HepG2 (cell line): ENCODE data around the gene PNKP. TPM values are rescaled to one million over a fixed set of nuclear protein-coding genes. Genes with fewer than 3 reads are reported as not detected.
A peak's percentile ranks its signal among the peaks of the same experiment; 100 is the strongest.

Experiments used
- AFF4 ChIP-seq: sonication (generic); formaldehyde crosslinking; IDR thresholded peaks from 2 replicates; pipeline ENCODE4 v1.4.0; 2020; ENCODE audit warnings: missing genetic modification reagents
- ASH2L ChIP-seq: fragments of 300-600, 200-600 bp; sonication (generic); IDR thresholded peaks from 2 replicates; pipeline ENCODE4 v1.7.0; 2017; ENCODE audit warnings: low read depth, mild to moderate bottlenecking, moderate library complexity, mixed read lengths, low read length; ENCODE audit not compliant: insufficient read length
- HDAC1 ChIP-seq: sonication (generic); formaldehyde crosslinking; IDR thresholded peaks from 2 replicates; pipeline ENCODE4 v1.5.1; 2020; ENCODE audit warnings: mild to moderate bottlenecking, missing genetic modification reagents
- HOXA5 ChIP-seq: sonication (generic); formaldehyde crosslinking; IDR thresholded peaks from 2 replicates; pipeline ENCODE4 v1.4.0; 2020; ENCODE audit warnings: missing genetic modification reagents
- HOXD1 ChIP-seq: sonication (generic); formaldehyde crosslinking; IDR thresholded peaks from 2 replicates; pipeline ENCODE4 v1.5.0; 2020; ENCODE audit warnings: missing genetic modification reagents
- NFE2L1 ChIP-seq: sonication (generic); formaldehyde crosslinking; IDR thresholded peaks from 2 replicates; pipeline ENCODE4 v1.4.0; 2020; ENCODE audit warnings: missing genetic modification reagents, mild to moderate bottlenecking, borderline replicate concordance
- NR2F1 ChIP-seq, 2 experiments: fragments of 450-650 bp in 1 of 2; formaldehyde crosslinking in 1 of 2; IDR thresholded peaks; 2 replicates each; pipeline versions ENCODE4 v1.5.0 to v1.6.1; 2016 to 2020; ENCODE audit warnings: mild to moderate bottlenecking in 1 of 2, missing compliant biosample characterization in 1 of 2, missing genetic modification reagents in 1 of 2, moderate library complexity in 1 of 2
- PLRG1 ChIP-seq: fragments of 450-650 bp; conservative IDR thresholded peaks from 2 replicates; pipeline ENCODE4 v1.6.1; 2016
- RFXAP ChIP-seq: sonication (generic); formaldehyde crosslinking; IDR thresholded peaks from 2 replicates; pipeline ENCODE4 v1.4.0; 2020; ENCODE audit warnings: missing genetic modification reagents, borderline replicate concordance
- SRSF1 ChIP-seq: fragments of 200-400 bp; formaldehyde crosslinking; optimal IDR thresholded peaks from 2 replicates; pipeline ENCODE3; 2017; ENCODE audit warnings: mild to moderate bottlenecking, low read depth, low read length, moderate library complexity
- TARDBP ChIP-seq: sonication (generic); formaldehyde crosslinking; IDR thresholded peaks from 2 replicates; pipeline ENCODE4 v1.8.0; 2022; ENCODE audit warnings: mild to moderate bottlenecking, missing genetic modification reagents
- ZBTB26 ChIP-seq: IDR thresholded peaks from 2 replicates; pipeline ENCODE4 v1.6.1; 2016; ENCODE audit warnings: missing compliant biosample characterization, missing genetic modification reagents, borderline replicate concordance
- ZBTB3 ChIP-seq: sonication (generic); formaldehyde crosslinking; IDR thresholded peaks from 2 replicates; pipeline ENCODE4 v1.4.0; 2020; ENCODE audit warnings: low read depth, mild to moderate bottlenecking, moderate library complexity, missing genetic modification reagents, borderline replicate concordance
- ZMYM3 ChIP-seq: sonication (generic); formaldehyde crosslinking; IDR thresholded peaks from 2 replicates; pipeline ENCODE4 v1.5.1; 2020; ENCODE audit warnings: mild to moderate bottlenecking, missing genetic modification reagents
- ZNF281 ChIP-seq: sonication (generic); formaldehyde crosslinking; IDR thresholded peaks from 2 replicates; pipeline ENCODE4 v1.4.0; 2020; ENCODE audit warnings: missing genetic modification reagents, borderline replicate concordance
- ZNF431 ChIP-seq: sonication (generic); formaldehyde crosslinking; IDR thresholded peaks from 2 replicates; pipeline ENCODE4 v1.9.0; 2022; ENCODE audit warnings: missing genetic modification reagents, low read depth, mild to moderate bottlenecking, borderline replicate concordance
- ZNF563 ChIP-seq: sonication (generic); formaldehyde crosslinking; IDR thresholded peaks from 2 replicates; pipeline ENCODE4 v1.8.0; 2022; ENCODE audit warnings: mild to moderate bottlenecking, moderate library complexity, missing genetic modification reagents
- ZNF576 ChIP-seq: sonication (generic); formaldehyde crosslinking; IDR thresholded peaks from 2 replicates; pipeline ENCODE4 v1.4.0; 2020; ENCODE audit warnings: mild to moderate bottlenecking, missing genetic modification reagents
- ZNF75D ChIP-seq: sonication (generic); formaldehyde crosslinking; IDR thresholded peaks from 2 replicates; pipeline ENCODE4 v1.8.1; 2023; ENCODE audit warnings: missing genetic modification reagents, mild to moderate bottlenecking, borderline replicate concordance
- ZSCAN21 ChIP-seq: sonication (generic); formaldehyde crosslinking; IDR thresholded peaks from 2 replicates; pipeline ENCODE4 v1.8.0; 2022; ENCODE audit warnings: mild to moderate bottlenecking, missing genetic modification reagents, moderate library complexity, borderline replicate concordance
- ZSCAN22 ChIP-seq: sonication (generic); formaldehyde crosslinking; IDR thresholded peaks from 2 replicates; pipeline ENCODE4 v1.4.0; 2020; ENCODE audit warnings: mild to moderate bottlenecking, missing genetic modification reagents
- polyA plus RNA-seq, 8 experiments: library from polyadenylated mRNA; depleted of rRNA in 3 of 8; stranded (reverse) in 7 of 8; unstranded in 1 of 8; fragments of >200 nt; fragmentation: Illumina TruSeq in 4 of 8; extraction: Trizol in 4 of 8; gene quantifications; 2 replicates each; pipeline versions ENCODE4 v1.2.1 to v1.2.3, GENCODE V29; 2011 to 2016; ENCODE audit warnings: low read depth in 4 of 8, missing spikeins in 1 of 8, mixed read lengths in 1 of 8; ENCODE audit not compliant: insufficient read depth in 1 of 8
- total RNA-seq, 5 experiments: library from RNA; depleted of rRNA; stranded (reverse); fragments of >200 nt; fragmentation: Illumina TruSeq; extraction: Trizol; gene quantifications; 2 replicates each; pipeline ENCODE4 v1.2.3, GENCODE V29; 2016; ENCODE audit warnings: low read depth in 1 of 5

Gene PNKP
- total and polyA plus RNA-seq, 2 of the 13 experiments (the other 11 are each of a cell fraction or from before 2014, with no cell fraction given), result 12.7 to 27.1 TPM

GRCh38 chr19:49818649-49819370, 48.6 kb downstream of the PNKP start (continued):
- TF ChIP-seq NR2F1 (CRISPR knock-in tag; IDR thresholded peaks at IDR 0.05) (no peak), ZSCAN22 (CRISPR knock-in tag) (peak; percentile 99), ZBTB3 (CRISPR knock-in tag) (no peak), ASH2L (no peak), TARDBP (CRISPR knock-in tag) (no peak), HOXA5 (CRISPR knock-in tag) (no peak), HDAC1 (CRISPR knock-in tag) (no peak), ZNF431 (no peak), PLRG1 (no peak), HOXD1 (no peak), ZNF563 (CRISPR knock-in tag) (0 out of 2 replicates have a peak, but pooled peaks have one; percentile 20), ZNF281 (CRISPR knock-in tag) (no peak), ZNF576 (CRISPR knock-in tag) (no peak), AFF4 (CRISPR knock-in tag) (no peak), ZSCAN21 (CRISPR knock-in tag) (no peak), NFE2L1 (no peak), ZMYM3 (CRISPR knock-in tag) (no peak), ZNF75D (CRISPR knock-in tag) (no peak), RFXAP (CRISPR knock-in tag) (no peak), ZBTB26 (CRISPR knock-in tag) (no peak), SRSF1 (peak; percentile 54)
